ENCODE results near the gene THUMPD1.
"Not testable (repeated sequence)": the region's sequence is repeated elsewhere in the genome, so short reads cannot be mapped to it uniquely, and the experiment has no call there.

Gene THUMPD1

DNA sequence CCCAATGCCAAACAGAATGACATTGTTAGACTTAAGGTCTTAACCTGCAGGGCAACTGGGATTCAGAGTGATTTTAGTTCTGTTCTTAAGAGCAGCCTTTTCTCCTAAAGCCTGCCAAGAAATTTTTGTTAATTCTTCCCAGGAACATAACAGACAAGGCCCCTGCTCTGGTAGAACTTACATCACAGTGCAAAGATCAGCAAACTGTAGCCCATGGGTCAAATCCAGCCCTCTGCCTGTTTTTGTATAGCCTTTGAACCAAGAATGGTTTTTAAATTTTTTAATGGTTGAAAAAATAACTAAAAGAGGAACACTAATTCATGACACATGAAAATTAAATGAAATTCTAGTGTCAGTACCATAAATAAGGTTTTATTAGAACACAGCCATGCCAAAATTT lies 26.0 kb upstream of the THUMPD1 start:
- Histone ChIP-seq H3K4me3 (no peak overlapping the region), H3K36me3 (no peaks in the 10 kb centered on the region), H3K4me2 (no peak overlapping the region), H3K9ac (no peak overlapping the region), H3K27me3 (no peaks in the 10 kb centered on the region), H3K4me1 (peaks cover 0 to 4% (median 0%) of the 10 kb centered on the region in 10 experiments; a peak in 1 of 20 replicates), H3K9me3 (replicated peaks in 1 of 11) (peaks cover 3 to 12% (median 9%) of the 10 kb centered on the region in 11 experiments; a peak in 19 of 22 replicates), H4K20me1 (no peaks in the 10 kb centered on the region), H3K27ac (no peak overlapping the region)
- no peak for TF ChIP-seq Cebpa-rat (IDR thresholded peaks at IDR 0.05)

DNA sequence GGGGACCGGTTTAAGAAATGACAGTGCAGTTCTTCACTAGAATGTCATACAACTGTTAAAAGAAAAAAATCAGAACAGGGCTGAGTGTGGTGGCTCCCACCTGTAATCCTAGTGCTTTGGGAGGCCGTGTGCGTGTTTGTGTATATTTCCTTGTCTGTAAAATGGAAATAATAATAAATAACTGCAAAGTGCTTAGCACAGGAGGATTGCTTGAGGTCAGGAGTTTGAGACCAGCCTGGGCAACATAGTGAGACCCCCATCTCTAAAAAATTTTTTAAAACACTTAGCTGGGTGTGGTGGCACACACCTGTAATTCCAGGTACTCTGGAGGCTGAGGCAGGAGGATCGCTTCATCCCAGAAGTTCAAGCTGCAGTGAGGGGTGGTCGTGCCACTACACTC lies 24.7 kb upstream of the THUMPD1 start:
- no peak overlapping the region for H3K4me3 ChIP-seq

DNA sequence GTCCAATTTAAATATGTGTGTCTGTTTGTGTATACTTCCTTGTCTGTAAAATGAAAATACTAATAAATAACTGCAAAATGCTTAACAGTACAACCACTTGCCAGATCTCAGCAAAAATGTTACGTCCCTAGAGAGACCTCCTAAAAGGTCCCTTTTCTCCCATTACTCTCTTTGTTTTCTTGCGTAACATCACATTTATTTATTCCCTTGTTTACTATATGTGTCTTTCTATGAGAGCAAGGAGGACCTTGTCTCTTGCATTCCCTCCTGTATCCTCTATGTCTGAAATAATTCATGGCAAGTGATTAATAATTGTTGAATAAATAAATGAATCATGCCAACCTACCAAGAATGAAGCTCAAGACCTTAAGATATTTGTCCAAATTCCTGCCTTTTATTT lies 24.1 kb upstream of the THUMPD1 start:
- Histone ChIP-seq H3K27ac (no peak overlapping the region), H3K27me3 (no peaks in the 10 kb centered on the region), H3K36me3 (no peaks in the 10 kb centered on the region), H3K4me1 (peaks cover 0 to 4% (median 0%) of the 10 kb centered on the region in 10 experiments; a peak in 2 of 20 replicates), H3K4me2 (no peak overlapping the region), H4K20me1 (no peaks in the 10 kb centered on the region), H3K9me3 (replicated peaks in 1 of 11) (peaks cover 4 to 28% (median 26%) of the 10 kb centered on the region in 11 experiments; a peak in 20 of 22 replicates), H3K4me3 (no peak overlapping the region), H3K9ac (no peak overlapping the region)
- TF ChIP-seq Cebpa-rat (IDR thresholded peaks at IDR 0.05): no peak

More for the DNA sequence above, 24.7 kb upstream of the THUMPD1 start:
- no peak overlapping the region for H3K9ac ChIP-seq
- no peak overlapping the region for H3K4me2 ChIP-seq
- H3K27ac ChIP-seq: no peak overlapping the region
- H3K4me1 ChIP-seq: peaks cover 0 to 4% (median 0%) of the 10 kb centered on the region in 10 experiments; a peak in 1 of 20 replicates
- no peaks in the 10 kb centered on the region for H3K36me3 ChIP-seq
- TF ChIP-seq Cebpa-rat (IDR thresholded peaks at IDR 0.05): no peak
- no peaks in the 10 kb centered on the region for H3K27me3 ChIP-seq
- no peaks in the 10 kb centered on the region for H4K20me1 ChIP-seq
- peaks cover 4 to 23% (median 21%) of the 10 kb centered on the region in 11 experiments; a peak in 20 of 22 replicates for H3K9me3 ChIP-seq (replicated peaks in 1 of 11)

DNA sequence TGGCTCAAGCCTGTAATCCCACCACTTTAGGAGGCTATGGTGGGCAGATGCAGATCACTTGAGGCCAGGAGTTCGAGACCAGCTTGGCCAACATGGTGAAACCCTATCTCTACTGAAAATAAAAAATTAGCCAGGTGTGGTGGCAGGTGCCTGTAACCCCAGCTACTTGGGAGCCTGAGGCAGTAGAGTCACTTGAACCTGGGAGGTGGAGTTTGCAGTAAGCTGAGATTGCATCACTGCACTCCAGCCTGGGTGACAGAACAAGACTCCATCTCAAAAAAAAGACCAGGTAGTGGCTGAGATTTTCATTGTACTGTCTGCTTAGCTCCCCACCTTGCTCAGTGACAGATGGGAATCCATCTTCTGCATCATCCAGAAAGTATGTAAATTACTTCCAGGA lies 22.8 kb upstream of the THUMPD1 start:
- Histone ChIP-seq H3K9me3 (replicated peaks in 1 of 11) (peaks cover 4 to 29% (median 26%) of the 10 kb centered on the region in 11 experiments; a peak in 20 of 22 replicates), H3K4me2 (0 out of 22 replicates have a peak overlapping the region, but pooled peaks of 1 of the 11 experiments have one; percentile 34), H3K4me1 (peaks cover 0 to 11% (median 6%) of the 10 kb centered on the region in 10 experiments; a peak in 10 of 20 replicates)
- not testable (repeated sequence) for H3K36me3 ChIP-seq, H4K20me1 ChIP-seq, H3K27me3 ChIP-seq, H3K27ac ChIP-seq, H3K9ac ChIP-seq, H3K4me3 ChIP-seq

DNA sequence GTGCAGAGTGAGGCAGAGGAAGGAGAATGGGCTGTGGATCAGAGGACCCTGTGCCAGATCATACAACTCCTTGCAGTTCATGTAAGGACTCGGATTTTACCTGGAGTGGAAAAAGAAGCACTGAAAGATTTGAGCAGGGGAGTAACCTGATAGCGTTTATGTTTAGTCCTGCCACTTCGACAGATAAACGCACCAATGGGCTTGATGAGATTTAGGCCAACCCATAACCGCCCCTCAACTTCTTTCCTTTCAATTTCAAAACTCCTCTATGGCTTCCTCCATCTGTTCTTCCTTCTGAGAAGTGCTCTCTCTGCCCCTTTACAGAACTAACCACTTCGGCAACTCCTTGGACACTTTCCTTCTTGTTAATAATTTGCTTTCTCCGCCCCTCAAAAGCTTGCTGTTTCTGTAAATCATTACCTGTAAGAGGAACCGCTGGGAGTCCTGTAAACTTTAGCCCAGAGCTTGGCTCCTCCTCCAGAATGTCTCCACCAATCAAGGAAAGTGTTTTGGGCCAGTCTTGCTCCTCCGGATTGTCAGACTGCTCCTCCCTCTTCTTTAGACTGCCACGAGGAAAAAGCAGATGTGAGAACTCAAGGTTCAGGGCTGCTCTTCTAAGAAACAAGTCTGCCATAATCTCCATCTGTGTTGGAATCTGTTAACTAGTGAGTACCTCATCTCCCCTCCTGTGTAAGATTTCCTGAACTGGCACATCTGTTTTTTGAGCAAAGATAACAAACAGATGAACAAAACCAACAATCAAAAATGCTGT lies 22.0 kb upstream of the THUMPD1 start, which contains the start of gene ACSM3:
TSS of gene ACSM3 (plus strand) at position 554 of the 772 bp plus-strand sequence. CDS start 6,021 bp downstream, outside the sequence.
- H4K20me1 ChIP-seq: no peaks in the 10 kb centered on the region

DNA sequence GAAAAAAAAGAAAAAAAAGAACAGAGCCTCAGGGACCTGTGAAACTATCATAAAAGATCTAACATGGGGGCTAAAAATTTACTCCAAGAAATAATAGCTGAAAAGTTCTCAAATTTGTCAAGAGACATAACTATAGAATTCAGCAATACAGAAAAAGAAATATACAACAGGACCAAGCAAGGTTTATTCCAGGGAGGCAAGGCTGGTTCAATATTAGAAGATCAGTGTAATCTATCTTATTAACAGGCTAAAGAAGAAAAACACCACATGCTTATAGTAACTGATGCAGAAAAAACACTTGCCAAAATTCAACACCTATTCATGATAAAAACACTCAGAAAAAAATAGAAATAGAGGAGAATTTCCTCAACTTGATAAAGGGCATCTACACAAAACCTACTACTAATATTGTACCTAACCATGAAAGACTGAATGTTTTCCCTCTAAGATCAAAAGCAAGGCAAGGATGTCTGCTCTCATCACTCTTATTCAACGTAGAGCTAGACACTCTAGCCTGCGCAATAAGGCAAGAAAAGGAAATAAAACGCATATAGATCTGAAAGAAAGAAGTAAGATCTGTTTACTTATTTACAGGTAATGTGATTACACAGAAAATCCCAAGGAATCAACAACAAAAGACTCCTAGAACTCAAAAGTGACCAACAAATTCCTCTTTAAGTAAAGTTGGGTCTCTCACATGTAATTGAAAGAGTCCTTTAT lies 20.9 kb upstream of the THUMPD1 start:
- H3K4me3 ChIP-seq: no peak overlapping the region
- H3K27me3 ChIP-seq: no peaks in the 10 kb centered on the region
- no peak overlapping the region for H3K4me2 ChIP-seq
- TF ChIP-seq Cebpa-rat (IDR thresholded peaks at IDR 0.05): no peak
- no peak overlapping the region for H3K9ac ChIP-seq
- no peaks in the 10 kb centered on the region for H3K36me3 ChIP-seq
- peaks cover 4 to 29% (median 26%) of the 10 kb centered on the region in 11 experiments; a peak in 20 of 22 replicates for H3K9me3 ChIP-seq (replicated peaks in 1 of 11)
- no peak overlapping the region for H3K27ac ChIP-seq
- H4K20me1 ChIP-seq: no peaks in the 10 kb centered on the region
- H3K4me1 ChIP-seq: peaks cover 0 to 11% (median 6%) of the 10 kb centered on the region in 10 experiments; a peak in 10 of 20 replicates

More for the DNA sequence above, 22.0 kb upstream of the THUMPD1 start, which contains the start of gene ACSM3:
- H3K4me2 ChIP-seq: peak within 1 kb of the TSS in 4 of 11 experiments; percentile 1 to 34 (median 4); a peak in 5 of 22 replicates
- peaks cover 4 to 29% (median 26%) of the 10 kb centered on the region in 11 experiments; a peak in 20 of 22 replicates for H3K9me3 ChIP-seq (replicated peaks in 1 of 11)
- no peak for TF ChIP-seq Cebpa-rat (IDR thresholded peaks at IDR 0.05)
- H3K4me3 ChIP-seq: no peak within 1 kb of the TSS; a peak in 1 of 20 replicates
- H3K9ac ChIP-seq: no peak within 1 kb of the TSS
- H3K27me3 ChIP-seq: no peaks in the 10 kb centered on the region
- H3K36me3 ChIP-seq: no peaks in the 10 kb centered on the region
- H3K27ac ChIP-seq: no peak within 1 kb of the TSS
- H3K4me1 ChIP-seq: peaks cover 0 to 11% (median 6%) of the 10 kb centered on the region in 10 experiments; a peak in 10 of 20 replicates

DNA sequence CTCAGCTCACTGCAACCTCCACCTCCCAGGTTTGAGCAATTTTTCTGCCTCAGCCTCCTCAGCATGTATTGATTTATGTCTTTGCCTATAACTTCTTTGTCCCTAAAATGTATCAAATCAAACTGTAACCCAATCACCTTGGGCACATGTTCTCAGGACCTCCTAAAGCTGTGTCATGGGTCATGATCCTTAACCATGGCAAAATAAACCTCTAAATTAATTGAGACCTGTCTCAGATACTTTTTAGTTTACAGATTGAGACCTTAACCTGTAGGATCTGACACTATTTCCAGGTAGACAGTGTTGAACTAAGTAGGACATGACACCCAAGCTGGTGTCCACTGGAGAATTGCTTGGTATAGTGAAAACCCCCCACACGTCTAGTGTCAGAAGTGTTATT lies 19.6 kb upstream of the THUMPD1 start:
- Histone ChIP-seq H3K4me2 (no peak overlapping the region), H3K27me3 (no peaks in the 10 kb centered on the region), H3K4me1 (peaks cover 0 to 11% (median 6%) of the 10 kb centered on the region in 10 experiments; a peak in 10 of 20 replicates), H3K36me3 (no peaks in the 10 kb centered on the region), H3K4me3 (no peak overlapping the region), H3K27ac (no peak overlapping the region), H3K9ac (no peak overlapping the region), H4K20me1 (no peaks in the 10 kb centered on the region), H3K9me3 (replicated peaks in 1 of 11) (peaks cover 4 to 29% (median 26%) of the 10 kb centered on the region in 11 experiments; a peak in 20 of 22 replicates)
- TF ChIP-seq Cebpa-rat (IDR thresholded peaks at IDR 0.05): no peak

DNA sequence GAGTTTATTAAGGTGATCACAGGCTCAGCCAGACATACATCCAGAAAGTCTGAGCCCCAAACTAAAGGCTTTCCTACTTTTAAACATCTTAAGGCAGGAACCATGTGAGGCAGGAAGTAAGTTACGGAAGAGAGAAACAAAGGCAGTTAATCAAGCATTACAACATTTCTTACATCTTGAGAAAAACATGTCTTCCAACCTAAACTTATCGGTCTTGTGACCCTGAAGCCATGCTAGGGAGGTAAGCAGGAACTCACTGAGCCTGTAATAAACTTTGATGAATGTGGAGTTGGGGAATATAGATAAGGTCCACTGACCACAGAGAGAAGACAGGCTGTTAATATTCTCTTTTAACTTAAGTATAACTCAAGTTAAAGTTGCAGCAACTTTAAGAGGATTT lies 18.7 kb upstream of the THUMPD1 start:
- Histone ChIP-seq H3K9me3 (replicated peaks in 1 of 11) (peaks cover 4 to 29% (median 26%) of the 10 kb centered on the region in 11 experiments; a peak in 20 of 22 replicates), H3K36me3 (no peaks in the 10 kb centered on the region), H3K4me2 (peak overlapping the region in 8 of 11 experiments; percentile 3 to 42 (median 35); a peak in 11 of 22 replicates), H3K27ac (0 out of 22 replicates have a peak overlapping the region, but pooled peaks of 1 of the 11 experiments have one; percentile 1), H4K20me1 (no peaks in the 10 kb centered on the region), H3K4me1 (peaks cover 0 to 11% (median 6%) of the 10 kb centered on the region in 10 experiments; a peak in 10 of 20 replicates), H3K9ac (no peak overlapping the region), H3K4me3 (no peak overlapping the region), H3K27me3 (no peaks in the 10 kb centered on the region)
- no peak for TF ChIP-seq Cebpa-rat (IDR thresholded peaks at IDR 0.05)

DNA sequence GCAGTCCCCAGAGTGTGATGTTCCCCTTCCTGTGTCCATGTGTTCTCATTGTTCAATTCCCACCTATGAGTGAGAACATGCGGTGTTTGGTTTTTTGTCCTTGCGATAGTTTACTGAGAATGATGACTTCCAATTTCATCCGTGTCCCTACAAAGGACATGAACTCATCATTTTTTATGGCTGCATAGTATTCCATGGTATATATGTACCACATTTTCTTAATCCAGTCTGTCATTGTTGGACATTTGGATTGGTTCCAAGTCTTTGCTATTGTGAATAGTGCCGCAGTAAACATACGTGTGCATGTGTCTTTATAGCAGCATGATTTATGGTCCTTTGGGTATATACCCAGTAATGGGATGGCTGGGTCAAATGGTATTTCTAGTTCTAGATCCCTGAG lies 14.2 kb upstream of the THUMPD1 start:
- H4K20me1 ChIP-seq; H3K4me2 ChIP-seq; H3K4me3 ChIP-seq; H3K9me3 ChIP-seq (replicated peaks in 1 of 11); H3K4me1 ChIP-seq; H3K27me3 ChIP-seq; H3K9ac ChIP-seq; H3K27ac ChIP-seq; H3K36me3 ChIP-seq: not testable (repeated sequence)

Data from BLaER1 treated with 17β-estradiol and CSF1 and Interleukin-3, amounts not matched to agents 10 nM and 100 nM (cell line).